Muscle of back (tissue), 11 donors: ENCODE results near the gene BCS1L. TPM values are rescaled to one million over a fixed set of nuclear protein-coding genes. Genes with fewer than 3 reads are reported as not detected.

Experiments
- DNase-seq, 3 donors: peaks; one replicate each; pipeline versions ENCODE4 v3.0.0 to v3.0.0-alpha.2; 2013
- polyA plus RNA-seq, 10 donors: library from polyadenylated mRNA; unstranded; fragments of 120-200 nt; gene quantifications; one replicate each; pipeline ENCODE4 v1.2.1, GENCODE V29; 2013; ENCODE audit not compliant: insufficient read length in 10 of 10

BCS1L gene
- polyA plus RNA-seq, 10 donors, result 27.8 to 44.3 (median 35.2) TPM

DNA sequence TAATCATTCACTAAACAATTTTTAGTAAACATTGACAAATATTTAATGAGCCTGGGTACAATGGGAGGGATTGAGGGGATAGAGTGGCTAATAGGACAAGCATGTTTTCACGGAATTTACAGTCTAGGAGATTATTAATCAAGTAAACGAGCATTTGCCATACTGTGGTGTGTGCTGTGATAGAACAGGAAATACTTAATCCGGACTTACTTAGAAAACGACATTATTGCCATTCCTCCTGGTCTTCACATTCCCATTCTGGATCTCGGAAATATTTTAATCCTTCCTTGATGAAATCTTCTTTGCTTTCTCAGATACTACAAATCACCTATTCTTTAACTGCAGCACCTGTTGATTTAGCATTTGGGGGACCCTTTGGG is 52.1 kb downstream of the BCS1L start:
- peak in 1 of 3 donors; percentile 28 for DNase-seq

Other genes with a start within 250 kb of the BCS1L start
- under 1 TPM in 8 of 10 donors, not detected in 2; 0.04 to 0.39 (median 0.11) TPM for gene VIL1, start 240.6 kb upstream of the BCS1L start, polyA plus RNA-seq
- gene USP37, start 91.3 kb upstream of the BCS1L start, polyA plus RNA-seq, result 10 to 100 TPM in 6 of 10 donors, 1 to 10 TPM in 4; 7.7 to 13.1 (median 10.9) TPM
- 10 to 100 TPM; 29.2 to 45.1 (median 37.3) TPM for gene CNOT9, start 90.8 kb upstream of the BCS1L start, polyA plus RNA-seq
- 10 to 100 TPM; 16.7 to 52.3 (median 40.0) TPM for gene PLCD4, start 51.8 kb upstream of the BCS1L start, polyA plus RNA-seq
- gene ZNF142, start 60 bp upstream of the BCS1L start, polyA plus RNA-seq, result 10 to 100 TPM; 11.2 to 13.9 (median 12.3) TPM
- 10 to 100 TPM; 20.8 to 31.6 (median 26.5) TPM for gene RNF25, start 12.3 kb downstream of the BCS1L start, polyA plus RNA-seq
- gene STK36, start 12.4 kb downstream of the BCS1L start, polyA plus RNA-seq, result 10 to 100 TPM; 18.0 to 58.9 (median 23.8) TPM
- gene TTLL4, start 51.2 kb downstream of the BCS1L start, polyA plus RNA-seq, result 10 to 100 TPM; 18.0 to 41.0 (median 24.0) TPM
- gene CYP27A1, start 122.5 kb downstream of the BCS1L start, polyA plus RNA-seq, result 10 to 100 TPM; 10.8 to 22.9 (median 19.0) TPM
- 10 to 100 TPM in 9 of 10 donors, 1 to 10 TPM in 1; 6.1 to 32.1 (median 24.6) TPM for gene PRKAG3, start 172.1 kb downstream of the BCS1L start, polyA plus RNA-seq
- 1 to 10 TPM in 2 of 10 donors, under 1 TPM in 2, not detected in 6; 0.23 to 5.2 (median 1.5) TPM for gene WNT6, start 200.1 kb downstream of the BCS1L start, polyA plus RNA-seq
- 1 to 10 TPM in 2 of 10 donors, under 1 TPM in 5, not detected in 3; 0.08 to 4.1 (median 0.27) TPM for gene WNT10A, start 221.2 kb downstream of the BCS1L start, polyA plus RNA-seq